HG03354 (cell line): ENCODE results near the gene NUAK1.

Experiments used
- ATAC-seq: cut with Tn5 transposase; IDR thresholded peaks from one replicate; pipeline ENCODE4 v1.9.1; 2021; ENCODE audit warnings: mild to moderate bottlenecking; ENCODE audit not compliant: unreplicated experiment, poor library complexity, severe bottlenecking

The NUAK1 gene

GRCh38 chr12:106133136-106134087 lies 5.3 kb downstream of the NUAK1 start:
- ATAC-seq = no peak

- no peak for ATAC-seq
Observed at GRCh38 chr12:106132175-106133135, 6.3 kb downstream of the NUAK1 start.

GRCh38 chr12:106131676-106132075 lies 7.1 kb downstream of the NUAK1 start:
- ATAC-seq = no peak

- ATAC-seq = no peak
Observed at GRCh38 chr12:106130474-106131113, 8.2 kb downstream of the NUAK1 start.

- no peak for ATAC-seq
Observed at GRCh38 chr12:106128585-106129328, 10.0 kb downstream of the NUAK1 start.

GRCh38 chr12:106127338-106128126 lies 11.2 kb downstream of the NUAK1 start:
- ATAC-seq = no peak

GRCh38 chr12:106126441-106127337 lies 12.1 kb downstream of the NUAK1 start:
- no peak for ATAC-seq

GRCh38 chr12:106125351-106126095 lies 13.2 kb downstream of the NUAK1 start:
- ATAC-seq = no peak

GRCh38 chr12:106123551-106124081 lies 15.1 kb downstream of the NUAK1 start:
- ATAC-seq = no peak

- ATAC-seq = no peak
Observed at GRCh38 chr12:106123110-106123509, 15.6 kb downstream of the NUAK1 start.

- ATAC-seq = no peak
Observed at GRCh38 chr12:106122004-106122403, 16.8 kb downstream of the NUAK1 start.

- ATAC-seq = no peak
Observed at GRCh38 chr12:106120519-106121105, 18.1 kb downstream of the NUAK1 start.

- no peak for ATAC-seq
Observed at GRCh38 chr12:106119301-106119700, 19.5 kb downstream of the NUAK1 start.

GRCh38 chr12:106118381-106119130 lies 20.2 kb downstream of the NUAK1 start:
- no peak for ATAC-seq

- ATAC-seq = no peak
Observed at GRCh38 chr12:106115440-106115839, 23.3 kb downstream of the NUAK1 start.
